GM21381 (cell line): ENCODE measurements around the gene IFT122.
"Not testable (repeated sequence)": the region's sequence is repeated elsewhere in the genome, so short reads cannot be mapped to it uniquely, and the experiment has no call there.

Experiments used
- ATAC-seq: cut with Tn5 transposase; IDR thresholded peaks from one replicate; pipeline ENCODE4 v1.9.1; 2021; ENCODE audit warnings: mild to moderate bottlenecking, moderate library complexity; ENCODE audit not compliant: unreplicated experiment

The IFT122 gene

DNA sequence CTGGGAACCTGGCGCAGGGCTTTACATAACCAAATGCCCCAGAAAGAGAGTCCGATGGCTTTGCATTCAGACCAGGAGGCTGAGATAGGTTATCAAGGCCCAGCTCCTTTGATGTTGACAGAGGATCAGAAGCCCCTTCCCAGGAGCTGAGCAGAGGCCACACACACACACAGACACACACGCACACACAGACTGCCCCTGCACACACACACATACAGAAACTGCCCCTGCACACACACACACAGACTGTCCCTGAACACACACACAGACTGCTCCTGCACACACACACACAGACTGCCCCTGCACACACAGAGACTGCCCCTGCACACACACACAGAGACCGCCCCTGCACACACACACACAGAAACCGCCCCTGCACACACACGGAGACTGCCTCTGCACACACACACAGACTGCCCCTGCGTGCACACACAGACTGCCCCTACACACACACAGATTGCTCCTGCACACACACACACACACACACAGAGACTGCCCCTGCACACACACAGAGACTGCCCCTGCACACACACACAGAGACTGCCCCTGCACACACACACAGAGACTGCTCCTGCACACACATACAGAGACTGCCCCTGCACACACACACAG is 75.9 kb downstream of the IFT122 start:
- ATAC-seq, result not testable (repeated sequence)

DNA sequence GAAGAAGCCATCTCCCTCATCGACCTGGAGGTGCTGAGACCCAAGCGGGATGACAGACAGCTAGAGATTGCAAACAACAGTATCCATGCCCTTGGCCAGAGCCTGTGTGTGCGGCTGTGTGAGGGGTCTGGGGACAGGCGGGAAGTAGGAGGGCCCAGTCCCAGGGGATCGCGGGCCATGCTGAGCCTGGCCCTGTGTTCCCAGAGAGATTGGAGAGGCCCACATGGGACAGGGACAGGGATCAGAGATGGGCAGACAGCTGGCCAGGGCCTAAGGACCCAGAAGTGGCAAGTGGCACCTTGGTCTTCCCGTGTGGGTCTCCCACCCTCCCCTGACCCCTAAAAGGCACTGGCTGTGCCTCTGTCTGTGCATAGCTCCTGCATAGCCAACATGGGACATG is 77.5 kb downstream of the IFT122 start:
- no peak for ATAC-seq

DNA sequence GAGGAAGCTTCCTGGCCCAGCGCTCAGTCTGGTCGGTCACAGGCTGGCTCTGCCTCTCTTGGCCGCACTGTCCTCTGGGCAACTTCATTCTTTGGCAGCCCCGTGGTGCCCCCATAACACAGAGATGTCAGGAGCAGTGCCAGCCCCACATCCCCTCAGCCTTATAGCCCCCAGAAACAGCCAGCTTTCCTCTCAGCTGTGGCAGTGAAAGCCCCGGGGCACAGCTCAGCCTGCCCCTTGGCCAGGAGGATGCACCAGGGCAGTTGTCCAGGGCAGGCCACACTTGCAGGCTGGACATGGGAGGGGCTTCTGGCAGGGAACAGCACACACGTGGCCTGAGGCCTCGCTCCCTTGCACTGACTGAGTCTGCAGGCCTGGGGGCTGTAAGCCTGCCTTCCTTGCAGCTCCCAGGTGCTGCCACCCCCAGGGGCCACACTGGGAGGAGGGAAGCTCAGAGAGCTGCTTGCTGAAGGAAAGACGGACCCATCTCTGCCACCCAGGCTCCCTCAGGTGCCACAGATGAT is 78.1 kb downstream of the IFT122 start:
- ATAC-seq, result no peak

DNA sequence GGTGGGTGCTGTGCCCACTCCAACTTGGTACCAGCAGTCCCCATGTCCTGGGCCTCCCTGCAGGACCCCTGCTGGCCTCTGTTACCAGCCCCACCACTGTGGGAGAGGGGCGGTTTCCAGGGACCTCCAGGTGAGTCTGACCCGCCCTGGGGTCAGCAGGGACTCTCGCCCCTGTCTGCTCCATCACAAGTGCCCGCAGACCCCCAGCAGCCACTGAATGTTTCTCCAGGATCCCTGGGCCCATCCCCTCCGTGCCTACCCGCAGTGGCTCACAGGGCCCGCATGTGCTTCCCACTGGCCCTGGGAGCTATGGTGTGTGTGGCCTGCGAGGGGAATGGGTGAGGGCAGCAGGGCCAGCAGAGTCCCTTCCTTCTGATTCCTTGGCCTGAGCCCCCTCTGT is 78.6 kb downstream of the IFT122 start:
- ATAC-seq, result no peak

DNA sequence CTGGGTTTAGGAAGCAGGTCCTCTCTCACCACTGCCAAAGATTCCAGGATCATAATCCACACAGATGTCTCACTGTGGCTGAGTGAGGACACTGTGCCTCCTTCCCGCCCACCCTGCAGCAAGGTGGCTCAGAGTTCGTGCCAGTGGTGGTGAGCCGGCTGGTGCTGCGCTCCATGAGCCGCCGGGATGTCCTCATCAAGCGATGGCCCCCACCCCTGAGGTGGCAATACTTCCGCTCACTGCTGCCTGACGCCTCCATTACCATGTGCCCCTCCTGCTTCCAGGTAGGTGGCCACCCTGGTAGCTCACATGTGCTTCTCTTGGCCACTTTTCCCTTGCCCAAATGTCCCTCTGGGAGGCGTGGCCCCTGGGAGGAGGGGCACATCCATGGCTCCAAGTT is 79.4 kb downstream of the IFT122 start:
- ATAC-seq, result no peak

DNA sequence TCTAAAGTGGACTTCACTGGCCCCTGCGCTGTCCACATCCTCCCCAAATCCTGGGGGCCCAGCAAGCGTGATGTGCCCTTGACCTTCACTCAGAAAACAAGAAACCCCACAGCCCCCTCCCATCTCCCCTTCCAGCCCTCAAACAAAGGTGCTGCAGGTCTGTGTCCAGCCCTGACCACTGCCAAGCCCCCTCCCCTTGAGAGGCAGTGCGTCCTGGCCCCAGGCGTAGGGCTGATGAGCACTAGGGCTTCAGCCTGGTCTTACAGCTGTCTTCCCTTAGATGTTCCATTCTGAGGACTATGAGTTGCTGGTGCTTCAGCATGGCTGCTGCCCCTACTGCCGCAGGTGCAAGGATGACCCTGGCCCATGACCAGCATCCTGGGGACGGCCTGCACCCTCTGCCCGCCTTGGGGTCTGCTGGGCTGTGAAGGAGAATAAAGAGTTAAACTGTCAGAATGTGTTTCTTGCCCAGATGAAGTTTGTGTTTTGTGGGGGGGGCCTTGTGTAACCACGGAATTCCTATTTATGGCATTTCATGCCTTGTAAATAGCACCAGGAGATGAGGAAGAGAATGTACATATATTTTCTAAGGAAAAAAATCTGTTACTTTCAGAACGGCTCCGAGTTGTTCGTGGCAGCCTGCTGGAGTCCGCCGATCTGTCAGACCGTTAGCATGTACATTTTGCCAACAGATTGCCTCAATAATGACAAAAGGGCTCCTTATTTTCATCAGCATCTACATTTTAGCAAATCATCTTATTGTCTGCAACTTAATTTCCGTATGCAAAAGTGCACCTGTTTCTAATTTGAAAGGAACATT is 80.1 kb downstream of the IFT122 start:
- ATAC-seq, result no peak

DNA sequence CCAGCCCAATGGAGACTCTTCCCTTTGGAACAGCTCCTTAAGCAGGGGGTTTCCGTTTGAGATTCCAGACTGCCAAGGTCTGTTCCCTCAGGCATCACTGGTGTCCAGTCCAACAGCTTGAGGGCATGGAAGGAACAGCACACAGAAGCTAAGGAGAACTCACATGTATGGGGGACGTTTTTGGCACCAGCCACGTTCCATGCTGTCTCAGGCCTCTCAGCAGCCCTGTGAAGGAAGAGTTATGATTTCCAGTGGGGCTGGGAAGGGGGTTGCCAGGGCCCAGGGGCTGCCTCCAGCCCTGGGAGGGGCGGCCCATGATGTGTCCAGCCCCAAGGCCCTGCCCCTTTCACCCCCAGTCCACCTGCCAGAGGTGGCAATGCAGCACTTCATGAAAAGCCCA is 80.9 kb downstream of the IFT122 start:
- ATAC-seq, result no peak

DNA sequence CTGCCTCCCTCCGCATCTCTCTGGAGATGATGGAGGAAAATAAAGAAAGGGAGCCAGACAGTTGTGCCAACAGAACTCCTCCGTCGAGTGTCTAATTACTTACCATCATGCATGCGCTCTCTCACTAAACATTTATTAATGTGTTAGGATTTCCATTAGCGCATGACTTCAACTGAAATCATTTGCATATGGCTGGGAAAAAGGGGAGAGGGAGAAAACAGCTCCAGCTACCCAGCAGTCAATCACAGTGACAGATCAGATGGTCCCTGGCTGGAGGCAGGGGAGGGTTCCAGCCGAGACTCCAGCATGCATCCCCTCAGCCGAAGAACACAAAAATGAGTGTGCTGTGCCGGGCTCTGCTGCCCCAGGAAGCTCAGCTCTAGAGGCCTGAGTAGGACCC is 81.6 kb downstream of the IFT122 start:
- ATAC-seq, result no peak

DNA sequence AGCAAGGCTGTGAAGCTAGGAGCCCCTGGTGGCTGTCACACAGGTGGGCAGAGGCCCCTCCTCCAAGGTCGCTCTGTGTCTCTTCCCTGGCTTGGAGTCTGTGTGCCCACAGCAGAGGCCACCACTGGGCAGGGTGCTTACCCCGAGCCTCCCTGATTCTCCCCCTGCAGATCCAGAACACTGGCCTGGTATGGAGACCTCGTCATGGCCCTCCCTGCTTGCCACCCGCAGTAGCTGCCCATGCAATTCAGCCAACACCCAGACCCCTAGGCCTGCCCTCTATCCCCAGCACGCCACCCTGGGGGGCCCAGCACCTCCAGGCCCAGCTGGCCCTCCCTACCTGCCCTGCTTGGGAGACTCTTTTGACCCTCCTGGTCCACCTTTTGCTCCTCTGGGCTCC is 82.9 kb downstream of the IFT122 start:
- no peak for ATAC-seq

DNA sequence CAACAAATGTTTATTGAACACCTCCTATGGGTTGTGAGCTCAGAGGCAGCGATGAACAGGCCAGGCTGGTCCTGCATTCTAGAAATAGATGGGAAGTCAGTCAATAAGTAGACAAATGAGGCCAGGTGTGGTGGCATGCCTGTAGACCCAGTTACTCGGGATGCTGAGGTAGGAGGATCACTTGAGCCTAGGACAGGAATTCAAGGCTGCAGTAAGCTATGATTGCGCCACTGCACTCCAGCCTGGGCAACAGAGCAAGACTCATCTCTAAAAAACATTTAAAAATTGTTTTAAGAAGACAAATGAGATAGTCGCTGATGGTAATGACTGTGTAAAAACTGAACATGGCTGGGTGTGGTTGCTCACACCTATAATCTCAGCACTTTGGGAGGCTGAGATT is 84.1 kb downstream of the IFT122 start:
- no peak for ATAC-seq

DNA sequence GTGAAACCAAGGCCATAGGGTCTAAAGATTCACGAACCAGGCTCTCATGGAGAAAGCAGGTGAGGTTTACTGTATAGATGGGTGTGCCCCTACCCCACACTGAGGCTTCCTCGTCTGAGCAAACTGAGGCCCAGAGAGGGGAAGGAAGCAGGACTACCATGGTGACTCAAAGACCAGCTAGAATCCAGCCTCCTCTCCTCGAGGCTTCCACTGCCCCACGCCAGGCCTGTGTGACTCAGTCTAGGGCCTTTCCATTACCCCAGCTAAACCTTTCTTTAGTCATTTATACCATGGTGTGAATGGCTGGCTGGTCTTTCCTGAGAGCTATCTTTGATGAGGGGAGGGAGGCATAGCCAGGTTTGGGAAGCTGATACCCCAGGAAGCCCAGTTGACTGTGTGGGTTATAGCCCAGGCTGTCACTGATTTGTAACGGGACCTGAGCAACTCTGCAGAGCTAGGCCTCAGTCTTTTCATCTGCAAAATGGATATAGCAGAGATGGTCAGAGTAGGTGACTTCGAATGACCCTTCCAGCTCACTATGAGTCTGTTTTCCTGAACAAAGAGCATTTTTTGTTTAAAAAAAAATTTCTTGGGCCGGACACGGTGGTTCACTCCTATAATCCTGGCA is 85.4 kb downstream of the IFT122 start:
- no peak for ATAC-seq

DNA sequence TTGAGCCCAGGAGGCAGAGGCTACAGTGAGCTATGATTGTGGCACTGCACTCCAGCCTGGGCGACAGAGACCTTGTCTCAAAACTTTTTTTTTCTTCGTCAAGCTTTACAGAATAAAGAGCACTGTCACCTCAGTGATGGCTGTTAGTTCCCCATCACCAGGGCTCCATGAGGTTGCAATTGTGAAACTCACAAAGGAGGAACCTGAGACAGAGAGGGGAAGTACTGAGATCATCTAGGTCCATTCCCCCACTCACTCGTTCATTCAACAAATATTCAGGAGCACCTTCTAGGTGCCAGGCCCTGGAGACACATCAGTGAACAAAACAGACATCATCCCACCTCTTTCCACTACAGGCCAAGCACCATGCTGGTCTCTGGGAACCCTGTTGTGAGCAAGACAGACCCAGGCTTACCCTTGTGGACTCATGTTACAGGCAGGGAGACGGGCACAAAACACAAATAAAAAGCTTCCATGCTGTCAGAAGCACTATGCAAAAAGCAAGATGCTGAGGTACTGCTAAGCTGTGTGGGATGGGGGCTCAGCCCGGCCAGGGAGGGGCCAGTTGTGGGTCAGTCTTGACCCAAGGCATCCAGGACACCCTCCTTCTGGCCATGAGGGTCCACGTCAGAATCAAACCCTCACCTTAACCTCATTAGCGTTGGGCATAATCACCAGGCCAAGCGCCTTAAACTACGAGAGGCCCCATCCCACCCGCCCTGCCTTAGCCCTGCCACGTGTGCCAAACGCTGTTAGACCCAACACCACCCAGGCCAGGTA is 86.3 kb downstream of the IFT122 start:
- peak; percentile 87 for ATAC-seq

DNA sequence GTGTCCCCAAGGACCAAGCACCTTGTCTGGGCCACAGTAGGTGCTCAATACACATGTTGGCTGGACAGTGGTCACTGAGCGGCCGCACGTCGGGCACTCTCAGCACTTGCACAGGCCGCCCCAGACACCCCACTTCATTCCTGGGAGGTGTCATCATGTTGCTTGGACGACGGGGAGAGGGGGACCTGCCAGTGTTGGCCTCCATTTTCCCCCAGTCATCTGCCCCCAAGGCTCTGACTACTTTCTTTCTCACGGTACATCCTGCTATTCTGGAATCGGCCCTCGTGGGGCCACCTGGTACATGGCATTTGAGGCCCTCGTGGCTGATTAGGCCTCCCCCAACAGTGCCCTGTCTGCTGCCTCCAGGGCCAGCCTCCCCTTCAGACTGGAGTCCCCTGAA is 87.2 kb downstream of the IFT122 start:
- no peak for ATAC-seq

DNA sequence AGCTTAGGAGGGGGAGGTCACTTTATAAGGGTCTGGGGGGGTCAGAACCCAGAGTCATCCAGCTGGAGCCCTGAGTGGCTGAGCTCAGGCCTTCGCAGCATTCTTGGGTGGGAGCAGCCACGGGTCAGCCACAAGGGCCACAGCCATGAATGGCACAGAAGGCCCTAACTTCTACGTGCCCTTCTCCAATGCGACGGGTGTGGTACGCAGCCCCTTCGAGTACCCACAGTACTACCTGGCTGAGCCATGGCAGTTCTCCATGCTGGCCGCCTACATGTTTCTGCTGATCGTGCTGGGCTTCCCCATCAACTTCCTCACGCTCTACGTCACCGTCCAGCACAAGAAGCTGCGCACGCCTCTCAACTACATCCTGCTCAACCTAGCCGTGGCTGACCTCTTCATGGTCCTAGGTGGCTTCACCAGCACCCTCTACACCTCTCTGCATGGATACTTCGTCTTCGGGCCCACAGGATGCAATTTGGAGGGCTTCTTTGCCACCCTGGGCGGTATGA is 88.6 kb downstream of the IFT122 start, which contains the start of gene RHO:
TSS of gene RHO (plus strand) at position 51 of the 512 bp plus-strand sequence. CDS start at position 146, 95 bp downstream.
- no peak for ATAC-seq

DNA sequence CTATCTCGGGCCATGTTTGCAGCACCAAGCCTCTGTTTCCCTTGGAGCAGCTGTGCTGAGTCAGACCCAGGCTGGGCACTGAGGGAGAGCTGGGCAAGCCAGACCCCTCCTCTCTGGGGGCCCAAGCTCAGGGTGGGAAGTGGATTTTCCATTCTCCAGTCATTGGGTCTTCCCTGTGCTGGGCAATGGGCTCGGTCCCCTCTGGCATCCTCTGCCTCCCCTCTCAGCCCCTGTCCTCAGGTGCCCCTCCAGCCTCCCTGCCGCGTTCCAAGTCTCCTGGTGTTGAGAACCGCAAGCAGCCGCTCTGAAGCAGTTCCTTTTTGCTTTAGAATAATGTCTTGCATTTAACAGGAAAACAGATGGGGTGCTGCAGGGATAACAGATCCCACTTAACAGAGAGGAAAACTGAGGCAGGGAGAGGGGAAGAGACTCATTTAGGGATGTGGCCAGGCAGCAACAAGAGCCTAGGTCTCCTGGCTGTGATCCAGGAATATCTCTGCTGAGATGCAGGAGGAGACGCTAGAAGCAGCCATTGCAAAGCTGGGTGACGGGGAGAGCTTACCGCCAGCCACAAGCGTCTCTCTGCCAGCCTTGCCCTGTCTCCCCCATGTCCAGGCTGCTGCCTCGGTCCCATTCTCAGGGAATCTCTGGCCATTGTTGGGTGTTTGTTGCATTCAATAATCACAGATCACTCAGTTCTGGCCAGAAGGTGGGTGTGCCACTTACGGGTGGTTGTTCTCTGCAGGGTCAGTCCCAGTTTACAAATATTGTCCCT is 89.6 kb downstream of the IFT122 start:
- no peak for ATAC-seq

DNA sequence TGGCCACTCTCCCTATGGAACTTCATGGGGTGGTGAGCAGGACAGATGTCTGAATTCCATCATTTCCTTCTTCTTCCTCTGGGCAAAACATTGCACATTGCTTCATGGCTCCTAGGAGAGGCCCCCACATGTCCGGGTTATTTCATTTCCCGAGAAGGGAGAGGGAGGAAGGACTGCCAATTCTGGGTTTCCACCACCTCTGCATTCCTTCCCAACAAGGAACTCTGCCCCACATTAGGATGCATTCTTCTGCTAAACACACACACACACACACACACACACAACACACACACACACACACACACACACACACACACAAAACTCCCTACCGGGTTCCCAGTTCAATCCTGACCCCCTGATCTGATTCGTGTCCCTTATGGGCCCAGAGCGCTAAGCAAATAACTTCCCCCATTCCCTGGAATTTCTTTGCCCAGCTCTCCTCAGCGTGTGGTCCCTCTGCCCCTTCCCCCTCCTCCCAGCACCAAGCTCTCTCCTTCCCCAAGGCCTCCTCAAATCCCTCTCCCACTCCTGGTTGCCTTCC is 90.3 kb downstream of the IFT122 start:
- no peak for ATAC-seq

DNA sequence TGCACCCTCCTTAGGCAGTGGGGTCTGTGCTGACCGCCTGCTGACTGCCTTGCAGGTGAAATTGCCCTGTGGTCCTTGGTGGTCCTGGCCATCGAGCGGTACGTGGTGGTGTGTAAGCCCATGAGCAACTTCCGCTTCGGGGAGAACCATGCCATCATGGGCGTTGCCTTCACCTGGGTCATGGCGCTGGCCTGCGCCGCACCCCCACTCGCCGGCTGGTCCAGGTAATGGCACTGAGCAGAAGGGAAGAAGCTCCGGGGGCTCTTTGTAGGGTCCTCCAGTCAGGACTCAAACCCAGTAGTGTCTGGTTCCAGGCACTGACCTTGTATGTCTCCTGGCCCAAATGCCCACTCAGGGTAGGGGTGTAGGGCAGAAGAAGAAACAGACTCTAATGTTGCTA is 90.8 kb downstream of the IFT122 start:
- ATAC-seq, result no peak

DNA sequence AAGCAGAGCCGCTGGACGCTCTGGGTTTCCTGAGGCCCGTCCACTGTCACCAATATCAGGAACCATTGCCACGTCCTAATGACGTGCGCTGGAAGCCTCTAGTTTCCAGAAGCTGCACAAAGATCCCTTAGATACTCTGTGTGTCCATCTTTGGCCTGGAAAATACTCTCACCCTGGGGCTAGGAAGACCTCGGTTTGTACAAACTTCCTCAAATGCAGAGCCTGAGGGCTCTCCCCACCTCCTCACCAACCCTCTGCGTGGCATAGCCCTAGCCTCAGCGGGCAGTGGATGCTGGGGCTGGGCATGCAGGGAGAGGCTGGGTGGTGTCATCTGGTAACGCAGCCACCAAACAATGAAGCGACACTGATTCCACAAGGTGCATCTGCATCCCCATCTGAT is 91.7 kb downstream of the IFT122 start:
- ATAC-seq, result no peak

DNA sequence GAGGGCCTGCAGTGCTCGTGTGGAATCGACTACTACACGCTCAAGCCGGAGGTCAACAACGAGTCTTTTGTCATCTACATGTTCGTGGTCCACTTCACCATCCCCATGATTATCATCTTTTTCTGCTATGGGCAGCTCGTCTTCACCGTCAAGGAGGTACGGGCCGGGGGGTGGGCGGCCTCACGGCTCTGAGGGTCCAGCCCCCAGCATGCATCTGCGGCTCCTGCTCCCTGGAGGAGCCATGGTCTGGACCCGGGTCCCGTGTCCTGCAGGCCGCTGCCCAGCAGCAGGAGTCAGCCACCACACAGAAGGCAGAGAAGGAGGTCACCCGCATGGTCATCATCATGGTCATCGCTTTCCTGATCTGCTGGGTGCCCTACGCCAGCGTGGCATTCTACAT is 92.2 kb downstream of the IFT122 start:
- no peak for ATAC-seq

DNA sequence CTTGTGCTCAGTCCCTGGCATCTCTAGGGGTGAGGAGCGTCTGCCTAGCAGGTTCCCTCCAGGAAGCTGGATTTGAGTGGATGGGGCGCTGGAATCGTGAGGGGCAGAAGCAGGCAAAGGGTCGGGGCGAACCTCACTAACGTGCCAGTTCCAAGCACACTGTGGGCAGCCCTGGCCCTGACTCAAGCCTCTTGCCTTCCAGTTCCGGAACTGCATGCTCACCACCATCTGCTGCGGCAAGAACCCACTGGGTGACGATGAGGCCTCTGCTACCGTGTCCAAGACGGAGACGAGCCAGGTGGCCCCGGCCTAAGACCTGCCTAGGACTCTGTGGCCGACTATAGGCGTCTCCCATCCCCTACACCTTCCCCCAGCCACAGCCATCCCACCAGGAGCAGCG is 93.4 kb downstream of the IFT122 start:
- no peak for ATAC-seq
